ENCODE measurements around the gene ADAMTS3. TPM values are rescaled to one million over a fixed set of nuclear protein-coding genes. Genes with fewer than 3 reads are reported as not detected.
"Not testable (repeated sequence)": the region's sequence is repeated elsewhere in the genome, so short reads cannot be mapped to it uniquely, and the experiment has no call there.

Gene ADAMTS3
- total RNA-seq, 2 experiments from 2014 or later = not detected

- peaks cover 10% of the 10 kb centered on the region for H3K4me1 Mint-ChIP-seq (ENCODE audit: low read depth)
- peak; percentile 23 for DNase-seq
- ATAC-seq = peak; percentile 53
- H3K9me3 Mint-ChIP-seq (ENCODE audit: insufficient read depth) = no peaks in the 10 kb centered on the region
- peak overlapping the region; percentile 25 for H3K4me3 Mint-ChIP-seq
- peaks cover 42% of the 10 kb centered on the region for H3K27me3 Mint-ChIP-seq (ENCODE audit: low read depth)
- POLR2A ChIA-PET = interaction anchor here (0.6 kb wide), 1 partner anchor 252 kb away, joined by 3 read pairs; no protein-coding TSS in a partner anchor
- no peak overlapping the region for H3K27ac Mint-ChIP-seq
- no peaks in the 10 kb centered on the region for H3K36me3 Mint-ChIP-seq (ENCODE audit: low read depth)
- CTCF ChIA-PET = no interaction called here
These were observed 973 bp downstream of the ADAMTS3 start for GRCh38 chr4:72567821-72568675.

- Mint-ChIP-seq H3K4me3 (no peak overlapping the region), H3K36me3 (ENCODE audit: low read depth) (no peaks in the 10 kb centered on the region), H3K4me1 (ENCODE audit: low read depth) (peaks cover 10% of the 10 kb centered on the region), H3K27me3 (ENCODE audit: low read depth) (peaks cover 42% of the 10 kb centered on the region), H3K9me3 (ENCODE audit: insufficient read depth) (no peaks in the 10 kb centered on the region), H3K27ac (no peak overlapping the region)
- ATAC-seq = no peak
- CTCF ChIA-PET = no interaction called here
- POLR2A ChIA-PET = no interaction called here
- no peak for DNase-seq
These were observed 2.0 kb downstream of the ADAMTS3 start for GRCh38 chr4:72567036-72567435.

DNA sequence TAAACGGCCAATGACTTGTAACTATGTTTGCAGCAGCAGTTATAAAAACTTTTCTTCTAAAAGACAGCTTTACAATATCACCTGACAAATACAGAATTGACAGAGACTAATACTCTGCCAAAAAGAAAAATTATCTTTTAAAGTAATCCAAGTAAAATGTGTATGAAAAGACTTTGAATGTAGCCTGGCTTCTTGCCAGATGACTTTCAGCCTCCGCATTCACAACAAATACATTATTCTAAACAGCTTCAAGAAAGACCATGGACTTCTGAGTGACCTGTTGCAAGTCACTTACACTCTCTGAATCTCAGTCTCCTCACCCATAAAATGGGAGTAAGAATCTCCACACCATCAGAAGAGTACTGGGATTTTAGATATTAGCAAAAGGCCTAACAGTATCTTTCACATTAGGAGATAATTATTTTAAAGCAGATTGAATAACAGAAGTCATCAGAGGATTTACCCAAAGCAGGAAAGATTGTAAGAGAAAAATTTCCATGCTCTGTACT is 2.5 kb downstream of the ADAMTS3 start:
- POLR2A ChIA-PET = no interaction called here
- no peak overlapping the region for H3K27ac Mint-ChIP-seq

DNA sequence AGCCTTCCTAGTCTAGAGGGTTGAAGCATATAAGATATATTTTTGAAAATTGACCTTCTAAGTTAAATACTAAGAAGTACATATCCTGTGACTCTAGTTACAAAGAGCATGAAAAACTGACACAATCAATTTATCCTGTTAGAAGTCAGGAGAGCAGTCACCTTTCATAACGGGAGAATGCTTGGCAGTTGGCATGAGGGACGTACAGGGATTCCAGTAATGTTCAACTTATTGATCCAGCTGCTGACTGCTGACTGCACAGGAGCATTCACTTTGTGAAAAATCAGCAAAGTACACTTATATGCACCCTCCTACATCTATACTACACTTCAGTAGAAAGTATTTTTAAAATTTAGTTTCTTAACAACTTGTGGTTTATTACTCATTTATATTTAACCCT is 4.2 kb downstream of the ADAMTS3 start:
- Mint-ChIP-seq H3K27ac (no peak overlapping the region), H3K4me3 (no peak overlapping the region), H3K9me3 (ENCODE audit: insufficient read depth) (no peaks in the 10 kb centered on the region), H3K36me3 (ENCODE audit: low read depth) (no peaks in the 10 kb centered on the region), H3K4me1 (ENCODE audit: low read depth) (peaks cover 9% of the 10 kb centered on the region), H3K27me3 (ENCODE audit: low read depth) (peaks cover 31% of the 10 kb centered on the region)
- ChIA-PET CTCF (no interaction called here), POLR2A (no interaction called here)
- ATAC-seq (no peak), DNase-seq (no peak)

More for the DNA sequence above, 2.5 kb downstream of the ADAMTS3 start:
- Mint-ChIP-seq H3K9me3 (ENCODE audit: insufficient read depth) (no peaks in the 10 kb centered on the region), H3K27me3 (ENCODE audit: low read depth) (peaks cover 42% of the 10 kb centered on the region), H3K4me3 (no peak overlapping the region), H3K36me3 (ENCODE audit: low read depth) (no peaks in the 10 kb centered on the region), H3K4me1 (ENCODE audit: low read depth) (peaks cover 10% of the 10 kb centered on the region)
- ATAC-seq (no peak), DNase-seq (no peak)
- CTCF ChIA-PET = no interaction called here

- Mint-ChIP-seq H3K27ac (no peak overlapping the region), H3K4me1 (ENCODE audit: low read depth) (peaks cover 8% of the 10 kb centered on the region), H3K4me3 (no peak overlapping the region), H3K9me3 (ENCODE audit: insufficient read depth) (no peaks in the 10 kb centered on the region), H3K27me3 (ENCODE audit: low read depth) (peaks cover 27% of the 10 kb centered on the region), H3K36me3 (ENCODE audit: low read depth) (no peaks in the 10 kb centered on the region)
- ATAC-seq (no peak), DNase-seq (no peak)
- CTCF ChIA-PET = no interaction called here
- POLR2A ChIA-PET = no interaction called here
These were observed 4.8 kb downstream of the ADAMTS3 start for GRCh38 chr4:72564184-72564583.

DNA sequence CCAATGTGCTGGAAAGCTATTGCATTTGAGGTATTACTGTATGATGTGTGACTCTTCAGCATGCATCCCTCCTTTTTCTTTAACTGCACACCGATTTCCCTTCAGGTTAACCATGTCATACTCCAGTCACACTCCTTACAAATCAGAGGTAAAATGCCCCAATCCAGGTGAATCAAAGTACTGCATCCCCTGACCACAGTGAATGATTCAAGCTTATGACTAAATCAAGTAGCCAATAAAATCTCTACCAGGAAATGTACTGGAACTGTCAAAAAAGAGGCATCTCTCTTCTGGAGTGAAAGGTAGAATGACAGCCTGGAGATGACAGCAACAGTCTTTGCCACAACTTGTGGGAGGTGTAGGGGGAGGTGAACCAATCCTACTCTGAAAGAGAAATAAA is 10.4 kb downstream of the ADAMTS3 start:
- Mint-ChIP-seq H3K4me3 (no peak overlapping the region), H3K27ac (no peak overlapping the region), H3K9me3 (ENCODE audit: insufficient read depth) (no peaks in the 10 kb centered on the region), H3K36me3 (ENCODE audit: low read depth) (no peaks in the 10 kb centered on the region), H3K4me1 (ENCODE audit: low read depth) (no peaks in the 10 kb centered on the region), H3K27me3 (ENCODE audit: low read depth) (no peaks in the 10 kb centered on the region)
- POLR2A ChIA-PET = no interaction called here
- CTCF ChIA-PET = no interaction called here
- DNase-seq (no peak), ATAC-seq (no peak)

- Mint-ChIP-seq H3K4me1 (ENCODE audit: low read depth) (no peaks in the 10 kb centered on the region), H3K9me3 (ENCODE audit: insufficient read depth) (no peaks in the 10 kb centered on the region), H3K27me3 (ENCODE audit: low read depth) (no peaks in the 10 kb centered on the region), H3K36me3 (ENCODE audit: low read depth) (no peaks in the 10 kb centered on the region), H3K4me3 (no peak overlapping the region), H3K27ac (no peak overlapping the region)
- CTCF ChIA-PET = no interaction called here
- POLR2A ChIA-PET = no interaction called here
- no peak for ATAC-seq
- DNase-seq = no peak
These were observed 12.0 kb downstream of the ADAMTS3 start for GRCh38 chr4:72557021-72557420.

- H3K36me3 Mint-ChIP-seq (ENCODE audit: low read depth) = no peaks in the 10 kb centered on the region
- no peak for DNase-seq
- H3K4me3 Mint-ChIP-seq = no peak overlapping the region
- ATAC-seq = no peak
- ChIA-PET CTCF (no interaction called here), POLR2A (no interaction called here)
- H3K4me1 Mint-ChIP-seq (ENCODE audit: low read depth) = no peaks in the 10 kb centered on the region
- no peaks in the 10 kb centered on the region for H3K9me3 Mint-ChIP-seq (ENCODE audit: insufficient read depth)
- H3K27me3 Mint-ChIP-seq (ENCODE audit: low read depth) = no peaks in the 10 kb centered on the region
- no peak overlapping the region for H3K27ac Mint-ChIP-seq
These were observed 13.6 kb downstream of the ADAMTS3 start for GRCh38 chr4:72555377-72555831.

DNA sequence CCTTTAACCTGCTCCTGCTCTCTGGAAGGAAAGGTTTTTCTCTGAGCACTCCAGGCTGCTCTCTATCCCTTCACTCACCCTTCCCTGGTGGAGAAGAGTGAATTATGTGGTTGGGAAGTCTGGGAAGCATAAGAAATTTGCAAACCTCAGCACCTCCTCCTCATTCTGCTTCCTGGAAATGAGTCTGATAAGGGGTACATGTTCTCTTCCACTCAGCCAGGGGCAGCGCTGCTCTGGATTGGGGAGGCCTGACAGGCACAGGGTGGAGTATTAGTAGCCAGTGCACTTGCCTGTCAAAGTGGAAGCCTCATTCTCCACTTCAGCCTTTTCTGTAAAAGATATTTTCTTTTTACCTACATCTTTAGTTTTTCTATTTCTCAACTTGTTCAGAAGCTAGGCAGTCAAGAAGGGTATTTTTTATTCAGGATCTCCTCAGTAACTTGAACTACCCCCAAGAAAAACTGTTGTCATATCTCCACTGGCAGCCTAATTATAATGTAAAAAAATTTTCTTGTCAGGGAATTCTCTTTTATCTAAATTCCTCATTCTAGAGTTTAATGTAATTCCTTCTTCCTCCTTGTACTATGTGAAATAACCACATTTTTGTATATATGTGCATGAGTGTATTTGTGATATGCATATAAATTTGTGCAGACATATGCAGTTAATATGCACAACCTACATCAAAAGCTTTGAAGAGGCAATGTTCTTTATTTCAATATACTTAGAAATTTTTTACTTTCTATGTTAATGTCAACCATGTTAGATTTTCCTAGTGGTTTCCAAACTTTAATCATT is 15.3 kb downstream of the ADAMTS3 start:
- POLR2A ChIA-PET = no interaction called here
- CTCF ChIA-PET = no interaction called here
- Mint-ChIP-seq H3K4me1 (ENCODE audit: low read depth) (no peaks in the 10 kb centered on the region), H3K9me3 (ENCODE audit: insufficient read depth) (no peaks in the 10 kb centered on the region), H3K27me3 (ENCODE audit: low read depth) (no peaks in the 10 kb centered on the region), H3K27ac (no peak overlapping the region), H3K36me3 (ENCODE audit: low read depth) (no peaks in the 10 kb centered on the region), H3K4me3 (no peak overlapping the region)
- ATAC-seq = no peak
- DNase-seq = no peak

- Mint-ChIP-seq H3K27me3 (ENCODE audit: low read depth) (no peaks in the 10 kb centered on the region), H3K4me1 (ENCODE audit: low read depth) (no peaks in the 10 kb centered on the region), H3K4me3 (no peak overlapping the region), H3K36me3 (ENCODE audit: low read depth) (no peaks in the 10 kb centered on the region), H3K9me3 (ENCODE audit: insufficient read depth) (no peaks in the 10 kb centered on the region), H3K27ac (no peak overlapping the region)
- DNase-seq = no peak
- POLR2A ChIA-PET = no interaction called here
- CTCF ChIA-PET = no interaction called here
- no peak for ATAC-seq
These were observed 16.6 kb downstream of the ADAMTS3 start for GRCh38 chr4:72552447-72552846.

- Mint-ChIP-seq H3K36me3 (ENCODE audit: low read depth) (no peaks in the 10 kb centered on the region), H3K27ac (no peak overlapping the region), H3K27me3 (ENCODE audit: low read depth) (peaks cover 2% of the 10 kb centered on the region), H3K4me3 (no peak overlapping the region), H3K4me1 (ENCODE audit: low read depth) (no peaks in the 10 kb centered on the region), H3K9me3 (ENCODE audit: insufficient read depth) (no peaks in the 10 kb centered on the region)
- ChIA-PET CTCF (no interaction called here), POLR2A (no interaction called here)
- ATAC-seq (no peak), DNase-seq (no peak)
These were observed 22.6 kb downstream of the ADAMTS3 start for GRCh38 chr4:72546456-72546855.

DNA sequence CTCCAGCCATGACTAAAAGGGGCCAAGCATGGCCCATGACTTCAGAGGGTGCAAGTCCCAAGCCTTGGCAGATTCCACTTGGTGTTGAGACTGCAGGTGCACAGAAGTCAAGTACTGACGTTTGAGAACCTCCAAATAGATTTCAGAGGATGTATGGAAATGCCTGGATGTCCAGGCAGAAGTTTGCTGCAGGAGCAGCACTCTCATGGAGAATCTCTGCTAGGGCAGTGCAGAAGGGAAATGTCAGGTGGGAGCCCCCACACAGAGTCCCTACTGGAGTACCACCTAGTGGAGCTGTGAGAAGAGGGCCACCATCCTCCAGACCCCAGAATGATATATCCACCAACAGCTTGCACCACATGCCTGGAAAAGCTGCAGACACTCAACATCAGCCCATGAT is 28.3 kb downstream of the ADAMTS3 start:
- H3K27ac Mint-ChIP-seq; POLR2A ChIA-PET; H3K4me3 Mint-ChIP-seq; CTCF ChIA-PET; H3K4me1 Mint-ChIP-seq (ENCODE audit: low read depth); H3K9me3 Mint-ChIP-seq (ENCODE audit: insufficient read depth); H3K36me3 Mint-ChIP-seq (ENCODE audit: low read depth); H3K27me3 Mint-ChIP-seq (ENCODE audit: low read depth); DNase-seq; ATAC-seq: not testable (repeated sequence)
